CD8-positive, alpha-beta memory T cell (primary cell): ENCODE results near the gene DRC7. TPM values are rescaled to one million over a fixed set of nuclear protein-coding genes. Genes with fewer than 3 reads are reported as not detected.
"Not testable (repeated sequence)": the region's sequence is repeated elsewhere in the genome, so short reads cannot be mapped to it uniquely, and the experiment has no call there.

Source experiments
- CTCF ChIA-PET: fragments of 350-600 bp; sonication (Branson Sonifier 250); formaldehyde crosslinking; loops from one replicate; lab custom pipeline; 2021; ENCODE audit warnings: antibody characterized with exemption; lab: Charles Lee
- POLR2A ChIA-PET: fragments of 350-600 bp; sonication (Branson Sonifier 250); formaldehyde crosslinking; loops from one replicate; lab custom pipeline; 2021; ENCODE audit warnings: antibody characterized with exemption; lab: Charles Lee
- DNase-seq, 5 donors: peaks; one replicate each; pipeline versions ENCODE4 v3.0.0 to v3.0.0-alpha.2; 2020 to 2022; ENCODE audit warnings: mixed read lengths in 1 of 5
- H3K27ac ChIP-seq: one replicate; pipeline ENCODE4 v1.7.0; 2013; ENCODE audit warnings: low read depth, mild to moderate bottlenecking, low read length, moderate library complexity
- H3K27me3 ChIP-seq: 2 replicates; pipeline ENCODE4 v1.7.0; 2013; ENCODE audit warnings: low read length, mild to moderate bottlenecking; ENCODE audit not compliant: insufficient read depth, poor library complexity, severe bottlenecking
- H3K36me3 ChIP-seq: 2 replicates; pipeline ENCODE4 v1.7.0; 2013; ENCODE audit warnings: mild to moderate bottlenecking, low read length, moderate library complexity; ENCODE audit not compliant: insufficient read depth
- H3K4me1 ChIP-seq: 2 replicates; pipeline ENCODE4 v1.7.0; 2013; ENCODE audit warnings: mild to moderate bottlenecking, low read length, moderate library complexity; ENCODE audit not compliant: insufficient read depth
- H3K4me3 ChIP-seq: 2 replicates; pipeline ENCODE4 v1.7.0; 2013; ENCODE audit warnings: mild to moderate bottlenecking, low read length
- H3K9me3 ChIP-seq: 2 replicates; pipeline ENCODE4 v1.7.0; 2013; ENCODE audit warnings: mild to moderate bottlenecking, low read length
- H3K27ac Mint-ChIP-seq, 8 donors: one replicate each; pipeline ENCODE4 v1.8.0; 2020 to 2021; ENCODE audit warnings: mixed read lengths in 8 of 8, mild to moderate bottlenecking in 6 of 8, inconsistent platforms in 3 of 8, moderate library complexity in 3 of 8
- H3K27me3 Mint-ChIP-seq, 2 donors: one replicate each; pipeline ENCODE4 v1.8.0; 2020 to 2021; ENCODE audit warnings: mixed read lengths in 2 of 2, mild to moderate bottlenecking in 1 of 2, moderate library complexity in 1 of 2
- H3K36me3 Mint-ChIP-seq, 3 donors: one replicate each; pipeline ENCODE4 v1.8.0; 2020 to 2021; ENCODE audit warnings: mixed read lengths in 3 of 3, inconsistent platforms in 1 of 3, mild to moderate bottlenecking in 1 of 3
- H3K4me1 Mint-ChIP-seq, 3 donors: one replicate each; pipeline ENCODE4 v1.8.0; 2020 to 2021; ENCODE audit warnings: mixed read lengths in 3 of 3, inconsistent platforms in 1 of 3, mild to moderate bottlenecking in 1 of 3
- H3K4me3 Mint-ChIP-seq, 7 donors: one replicate each; pipeline ENCODE4 v1.8.0; 2020 to 2021; ENCODE audit warnings: mixed read lengths in 7 of 7, mild to moderate bottlenecking in 6 of 7, moderate library complexity in 4 of 7, inconsistent platforms in 2 of 7
- H3K9me3 Mint-ChIP-seq, 5 donors: one replicate each; pipeline ENCODE4 v1.8.0; 2020 to 2022; ENCODE audit warnings: mixed read lengths in 5 of 5, mild to moderate bottlenecking in 3 of 5, moderate library complexity in 2 of 5, inconsistent platforms in 1 of 5
- polyA plus RNA-seq: library from polyadenylated mRNA; unstranded; fragments of 300-500 nt; fragmentation: Illumina TruSeq; gene quantifications from one replicate; pipeline ENCODE4 v1.2.3, GENCODE V29; 2021
- total RNA-seq, 2 experiments: library from RNA; stranded (reverse); gene quantifications; one replicate each; pipeline ENCODE4 v1.2.3, GENCODE V29; 2021

Gene DRC7
- total and polyA plus RNA-seq, 3 experiments from 2014 or later, result not detected

GRCh38 chr16:57667526-57668262 is 26.9 kb upstream of the DRC7 start:
- Histone ChIP-seq H3K27me3 (no peaks in the 10 kb centered on the region), H3K9me3 (no peaks in the 10 kb centered on the region), H3K36me3 (no peaks in the 10 kb centered on the region), H3K4me3 (no peak overlapping the region), H3K27ac (peak overlapping the region; percentile 61), H3K4me1 (no peaks in the 10 kb centered on the region)
- ChIA-PET CTCF (interaction anchor here (0.9 kb wide), 1 partner anchor 92 kb away, joined by 3 read pairs; no protein-coding TSS in a partner anchor), POLR2A (no interaction called here)
- no peak overlapping the region for H3K4me3 Mint-ChIP-seq
- H3K9me3 Mint-ChIP-seq, result no peaks in the 10 kb centered on the region
- peaks cover 0 to 6% of the 10 kb centered on the region in 2 donors for H3K27me3 Mint-ChIP-seq
- H3K27ac Mint-ChIP-seq, result no peak overlapping the region
- peaks cover 0 to 3% (median 2%) of the 10 kb centered on the region in 3 donors for H3K36me3 Mint-ChIP-seq
- no peak for DNase-seq
- peaks cover 0 to 6% (median 0%) of the 10 kb centered on the region in 3 donors for H3K4me1 Mint-ChIP-seq

- Mint-ChIP-seq H3K27me3 (peaks cover 0 to 6% of the 10 kb centered on the region in 2 donors), H3K4me1 (peaks cover 0 to 6% (median 0%) of the 10 kb centered on the region in 3 donors), H3K9me3 (no peaks in the 10 kb centered on the region), H3K4me3 (no peak within 1 kb of the TSS), H3K36me3 (peaks cover 0 to 3% (median 2%) of the 10 kb centered on the region in 3 donors), H3K27ac (peak within 1 kb of the TSS in 1 of 8 donors; percentile 62)
- CTCF ChIA-PET, result no interaction called here
- Histone ChIP-seq H3K9me3 (no peaks in the 10 kb centered on the region), H3K4me1 (no peaks in the 10 kb centered on the region), H3K27ac (peak within 1 kb of the TSS; percentile 61), H3K27me3 (no peaks in the 10 kb centered on the region), H3K36me3 (no peaks in the 10 kb centered on the region), H3K4me3 (no peak within 1 kb of the TSS)
- no peak for DNase-seq
- POLR2A ChIA-PET, result no interaction called here
Observed at GRCh38 chr16:57668263-57668571, 26.4 kb upstream of the DRC7 start, which contains the start of gene ADGRG3. Gene ADGRG3 (plus strand): TSS chr16:57668306. CDS start chr16:57668348, 42 bp downstream.

GRCh38 chr16:57668630-57669475 is 25.8 kb upstream of the DRC7 start:
- Mint-ChIP-seq H3K27me3 (peaks cover 0 to 6% of the 10 kb centered on the region in 2 donors), H3K4me1 (peaks cover 0 to 6% (median 0%) of the 10 kb centered on the region in 3 donors), H3K36me3 (peaks cover 0 to 3% (median 2%) of the 10 kb centered on the region in 3 donors), H3K4me3 (no peak overlapping the region), H3K9me3 (no peaks in the 10 kb centered on the region), H3K27ac (peak overlapping the region in 2 of 8 donors; percentile 29 to 62)
- no peaks in the 10 kb centered on the region for H3K36me3 ChIP-seq
- no peak for DNase-seq
- H3K27me3 ChIP-seq, result no peaks in the 10 kb centered on the region
- CTCF ChIA-PET, result no interaction called here
- no peak overlapping the region for H3K27ac ChIP-seq
- H3K4me1 ChIP-seq, result no peaks in the 10 kb centered on the region
- H3K4me3 ChIP-seq, result no peak overlapping the region
- POLR2A ChIA-PET, result no interaction called here
- no peaks in the 10 kb centered on the region for H3K9me3 ChIP-seq

- Histone ChIP-seq H3K9me3 (no peaks in the 10 kb centered on the region), H3K27me3 (no peaks in the 10 kb centered on the region), H3K4me3 (no peak overlapping the region), H3K4me1 (no peaks in the 10 kb centered on the region), H3K27ac (no peak overlapping the region), H3K36me3 (no peaks in the 10 kb centered on the region)
- no peak overlapping the region for H3K4me3 Mint-ChIP-seq
- peaks cover 0 to 5% (median 0%) of the 10 kb centered on the region in 3 donors for H3K4me1 Mint-ChIP-seq
- POLR2A ChIA-PET, result no interaction called here
- H3K27ac Mint-ChIP-seq, result peak overlapping the region in 1 of 8 donors; percentile 29
- H3K36me3 Mint-ChIP-seq, result peaks cover 0 to 3% (median 2%) of the 10 kb centered on the region in 3 donors
- peak in 1 of 5 donors; percentile 33 for DNase-seq
- H3K9me3 Mint-ChIP-seq, result no peaks in the 10 kb centered on the region
- peaks cover 0 to 6% of the 10 kb centered on the region in 2 donors for H3K27me3 Mint-ChIP-seq
- CTCF ChIA-PET, result no interaction called here
Observed at GRCh38 chr16:57669476-57670162, 25.0 kb upstream of the DRC7 start.

GRCh38 chr16:57670196-57670595 is 24.4 kb upstream of the DRC7 start:
- H3K36me3 Mint-ChIP-seq, result no peaks in the 10 kb centered on the region
- H3K27me3 Mint-ChIP-seq, result peaks cover 0 to 6% of the 10 kb centered on the region in 2 donors
- Histone ChIP-seq H3K4me1 (no peaks in the 10 kb centered on the region), H3K27ac (no peak overlapping the region), H3K4me3 (no peak overlapping the region), H3K36me3 (no peaks in the 10 kb centered on the region), H3K9me3 (no peaks in the 10 kb centered on the region), H3K27me3 (no peaks in the 10 kb centered on the region)
- ChIA-PET POLR2A (no interaction called here), CTCF (no interaction called here)
- no peaks in the 10 kb centered on the region for H3K4me1 Mint-ChIP-seq
- no peaks in the 10 kb centered on the region for H3K9me3 Mint-ChIP-seq
- H3K4me3 Mint-ChIP-seq, result no peak overlapping the region
- DNase-seq, result no peak
- peak overlapping the region in 1 of 8 donors; percentile 50 for H3K27ac Mint-ChIP-seq

GRCh38 chr16:57671451-57671850 is 23.2 kb upstream of the DRC7 start:
- H3K27me3 ChIP-seq, H3K4me3 Mint-ChIP-seq, H3K27ac ChIP-seq, H3K4me1 ChIP-seq, H3K9me3 ChIP-seq, H3K9me3 Mint-ChIP-seq, H3K27me3 Mint-ChIP-seq, H3K36me3 ChIP-seq, H3K36me3 Mint-ChIP-seq, H3K4me1 Mint-ChIP-seq, H3K27ac Mint-ChIP-seq, POLR2A ChIA-PET, DNase-seq, H3K4me3 ChIP-seq: not testable (repeated sequence)
- CTCF ChIA-PET, result interaction anchor here (0.8 to 1.9 kb wide), 2 partner anchors 80 to 95 kb away, joined by 3 to 10 read pairs; no protein-coding TSS in a partner anchor

- H3K36me3 Mint-ChIP-seq, result no peaks in the 10 kb centered on the region
- Histone ChIP-seq H3K27ac (no peak overlapping the region), H3K4me1 (no peaks in the 10 kb centered on the region), H3K27me3 (no peaks in the 10 kb centered on the region), H3K36me3 (no peaks in the 10 kb centered on the region), H3K4me3 (no peak overlapping the region), H3K9me3 (no peaks in the 10 kb centered on the region)
- no peaks in the 10 kb centered on the region for H3K9me3 Mint-ChIP-seq
- H3K27ac Mint-ChIP-seq, result no peak overlapping the region
- POLR2A ChIA-PET, result no interaction called here
- H3K4me1 Mint-ChIP-seq, result no peaks in the 10 kb centered on the region
- DNase-seq, result no peak
- CTCF ChIA-PET, result interaction anchor here (0.8 to 1.9 kb wide), 2 partner anchors 80 to 96 kb away, joined by 3 to 10 read pairs; no protein-coding TSS in a partner anchor
- H3K4me3 Mint-ChIP-seq, result no peak overlapping the region
- H3K27me3 Mint-ChIP-seq, result peaks cover 0 to 6% of the 10 kb centered on the region in 2 donors
Observed at GRCh38 chr16:57672416-57672815, 22.2 kb upstream of the DRC7 start.
